ENCODE results near the gene EXOC6. TPM values are rescaled to one million over a fixed set of nuclear protein-coding genes. Genes with fewer than 3 reads are reported as not detected.

The EXOC6 gene
- polyA plus RNA-seq, 1 donor from 2014 or later = 26.3 TPM

GRCh38 chr10:92868036-92868435, 19.7 kb downstream of the EXOC6 start:
- TF ChIP-seq EZH2 (IDR thresholded peaks at IDR 0.05; ENCODE audit: borderline replicate concordance, insufficient read depth, low read length, poor library complexity, severe bottlenecking) (no peak), MXI1 (conservative IDR thresholded peaks at IDR 0.05; ENCODE audit: poor library complexity, severe bottlenecking) (no peak), TAF1 (IDR thresholded peaks at IDR 0.05; ENCODE audit: low read depth) (no peak), EP300 (conservative IDR thresholded peaks at IDR 0.05; ENCODE audit: poor library complexity, severe bottlenecking) (no peak), CTCF (IDR thresholded peaks at IDR 0.05; ENCODE audit: poor library complexity, severe bottlenecking) (no peak), SMC3 (conservative IDR thresholded peaks at IDR 0.05; ENCODE audit: poor library complexity) (no peak), POLR2AphosphoS5 (IDR thresholded peaks at IDR 0.05) (no peak), REST (IDR thresholded peaks at IDR 0.05; ENCODE audit: borderline replicate concordance) (no peak)
- Histone ChIP-seq H3K27ac (ENCODE audit: low read length) (no peak overlapping the region), H3K9me2 (ENCODE audit: insufficient read depth, low read length) (no peaks in the 10 kb centered on the region), H3K27me3 (ENCODE audit: insufficient read depth, low read depth, low read length) (no peaks in the 10 kb centered on the region), H3K4me2 (ENCODE audit: low read length) (no peak overlapping the region), H3K4me3 (ENCODE audit: low read length) (no peak overlapping the region), H4K20me1 (ENCODE audit: insufficient read depth) (no peaks in the 10 kb centered on the region), H3K79me2 (replicated peaks; ENCODE audit: insufficient read depth, low read length) (no peaks in the 10 kb centered on the region), H3K36me3 (ENCODE audit: insufficient read depth, low read length) (no peaks in the 10 kb centered on the region), H2AFZ (ENCODE audit: low read depth, low read length) (no peak overlapping the region), H3K9ac (ENCODE audit: low read length) (no peak overlapping the region), H3K9me3 (ENCODE audit: low read length) (no peaks in the 10 kb centered on the region), H3F3A (ENCODE audit: insufficient read depth, low read length, poor library complexity, severe bottlenecking) (no peaks in the 10 kb centered on the region)

- Histone ChIP-seq H3K4me3 (ENCODE audit: low read length) (no peak overlapping the region), H3K9ac (ENCODE audit: low read length) (no peak overlapping the region), H3K9me3 (ENCODE audit: low read length) (no peaks in the 10 kb centered on the region), H3K27ac (ENCODE audit: low read length) (no peak overlapping the region), H3K9me2 (ENCODE audit: insufficient read depth, low read length) (no peaks in the 10 kb centered on the region), H3K36me3 (ENCODE audit: insufficient read depth, low read length) (no peaks in the 10 kb centered on the region), H3F3A (ENCODE audit: insufficient read depth, low read length, poor library complexity, severe bottlenecking) (no peaks in the 10 kb centered on the region), H2AFZ (ENCODE audit: low read depth, low read length) (no peak overlapping the region), H3K79me2 (replicated peaks; ENCODE audit: insufficient read depth, low read length) (no peaks in the 10 kb centered on the region), H4K20me1 (ENCODE audit: insufficient read depth) (no peaks in the 10 kb centered on the region), H3K27me3 (ENCODE audit: insufficient read depth, low read depth, low read length) (no peaks in the 10 kb centered on the region), H3K4me2 (ENCODE audit: low read length) (no peak overlapping the region)
- TF ChIP-seq TAF1 (IDR thresholded peaks at IDR 0.05; ENCODE audit: low read depth) (no peak), RAD21 (conservative IDR thresholded peaks at IDR 0.05) (no peak), MXI1 (conservative IDR thresholded peaks at IDR 0.05; ENCODE audit: poor library complexity, severe bottlenecking) (no peak), SMC3 (conservative IDR thresholded peaks at IDR 0.05; ENCODE audit: poor library complexity) (no peak), CTCF (IDR thresholded peaks at IDR 0.05; ENCODE audit: poor library complexity, severe bottlenecking) (no peak), EP300 (conservative IDR thresholded peaks at IDR 0.05; ENCODE audit: poor library complexity, severe bottlenecking) (no peak), REST (IDR thresholded peaks at IDR 0.05; ENCODE audit: borderline replicate concordance) (no peak), EZH2 (IDR thresholded peaks at IDR 0.05; ENCODE audit: borderline replicate concordance, insufficient read depth, low read length, poor library complexity, severe bottlenecking) (no peak)
Observed at GRCh38 chr10:92868557-92868956, 20.2 kb downstream of the EXOC6 start.

All from neural cell (in vitro differentiated cells).